Measurements from ENCODE around the gene TTYH3. TPM values are rescaled to one million over a fixed set of nuclear protein-coding genes. Genes with fewer than 3 reads are reported as not detected.

The TTYH3 gene
- total RNA-seq, 6 experiments from 2014 or later: 117 to 147 (median 123) TPM

- no peak overlapping the region for H3K4me3 Mint-ChIP-seq
- peaks cover 6% of the 10 kb centered on the region for H3K27me3 Mint-ChIP-seq (ENCODE audit: insufficient read depth)
- H3K4me1 Mint-ChIP-seq (ENCODE audit: low read depth): peaks cover 34% of the 10 kb centered on the region
These were observed 15.1 kb upstream of the TTYH3 start for GRCh38 chr7:2616387-2617324.

GRCh38 chr7:2617325-2617905 lies 14.4 kb upstream of the TTYH3 start:
- Mint-ChIP-seq H3K36me3 (ENCODE audit: low read depth) (no peaks in the 10 kb centered on the region), H3K4me1 (ENCODE audit: low read depth) (peaks cover 37% of the 10 kb centered on the region), H3K27ac (no peak overlapping the region), H3K9me3 (no peaks in the 10 kb centered on the region), H3K4me3 (no peak overlapping the region), H3K27me3 (ENCODE audit: insufficient read depth) (peaks cover 6% of the 10 kb centered on the region)
- no peak for DNase-seq
- TF ChIP-seq, protein P1, sequence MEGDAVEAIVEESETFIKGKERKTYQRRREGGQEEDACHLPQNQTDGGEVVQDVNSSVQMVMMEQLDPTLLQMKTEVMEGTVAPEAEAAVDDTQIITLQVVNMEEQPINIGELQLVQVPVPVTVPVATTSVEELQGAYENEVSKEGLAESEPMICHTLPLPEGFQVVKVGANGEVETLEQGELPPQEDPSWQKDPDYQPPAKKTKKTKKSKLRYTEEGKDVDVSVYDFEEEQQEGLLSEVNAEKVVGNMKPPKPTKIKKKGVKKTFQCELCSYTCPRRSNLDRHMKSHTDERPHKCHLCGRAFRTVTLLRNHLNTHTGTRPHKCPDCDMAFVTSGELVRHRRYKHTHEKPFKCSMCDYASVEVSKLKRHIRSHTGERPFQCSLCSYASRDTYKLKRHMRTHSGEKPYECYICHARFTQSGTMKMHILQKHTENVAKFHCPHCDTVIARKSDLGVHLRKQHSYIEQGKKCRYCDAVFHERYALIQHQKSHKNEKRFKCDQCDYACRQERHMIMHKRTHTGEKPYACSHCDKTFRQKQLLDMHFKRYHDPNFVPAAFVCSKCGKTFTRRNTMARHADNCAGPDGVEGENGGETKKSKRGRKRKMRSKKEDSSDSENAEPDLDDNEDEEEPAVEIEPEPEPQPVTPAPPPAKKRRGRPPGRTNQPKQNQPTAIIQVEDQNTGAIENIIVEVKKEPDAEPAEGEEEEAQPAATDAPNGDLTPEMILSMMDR (IDR thresholded peaks at IDR 0.05): no peak

More at GRCh38 chr7:2616387-2617324, 15.1 kb upstream of the TTYH3 start:
- Mint-ChIP-seq H3K36me3 (ENCODE audit: low read depth) (no peaks in the 10 kb centered on the region), H3K9me3 (no peaks in the 10 kb centered on the region), H3K27ac (no peak overlapping the region)
- DNase-seq: no peak
- TF ChIP-seq, protein P1 (IDR thresholded peaks at IDR 0.05): no peak

DNA sequence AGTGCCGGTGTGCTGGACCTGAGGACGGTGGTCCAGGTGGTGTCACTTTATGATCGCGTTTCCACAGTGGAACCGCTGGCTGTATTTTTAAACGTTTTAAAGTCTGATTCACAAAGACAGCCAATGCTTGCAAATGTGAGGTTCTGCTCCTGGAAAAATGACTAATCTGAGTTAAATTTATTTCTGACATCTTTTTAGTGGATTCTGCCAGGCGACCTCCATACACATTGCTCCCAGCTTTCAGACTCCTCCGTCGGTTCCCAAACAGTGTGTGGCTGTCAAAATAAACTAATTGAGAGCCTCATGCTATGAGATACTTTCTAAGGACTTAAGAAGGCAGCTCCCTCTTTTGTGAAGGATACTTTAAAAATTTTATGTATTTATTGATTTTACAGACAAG lies 12.7 kb upstream of the TTYH3 start:
- DNase-seq: peak; percentile 48
- Mint-ChIP-seq H3K4me1 (ENCODE audit: low read depth) (peaks cover 35% of the 10 kb centered on the region), H3K27me3 (ENCODE audit: insufficient read depth) (peaks cover 5% of the 10 kb centered on the region), H3K4me3 (peak overlapping the region; percentile 52; the same call in 1 of the 2 replicates), H3K27ac (peak overlapping the region; percentile 53), H3K9me3 (no peaks in the 10 kb centered on the region), H3K36me3 (ENCODE audit: low read depth) (no peaks in the 10 kb centered on the region)
- TF ChIP-seq, protein P1 (IDR thresholded peaks at IDR 0.05): no peak

DNA sequence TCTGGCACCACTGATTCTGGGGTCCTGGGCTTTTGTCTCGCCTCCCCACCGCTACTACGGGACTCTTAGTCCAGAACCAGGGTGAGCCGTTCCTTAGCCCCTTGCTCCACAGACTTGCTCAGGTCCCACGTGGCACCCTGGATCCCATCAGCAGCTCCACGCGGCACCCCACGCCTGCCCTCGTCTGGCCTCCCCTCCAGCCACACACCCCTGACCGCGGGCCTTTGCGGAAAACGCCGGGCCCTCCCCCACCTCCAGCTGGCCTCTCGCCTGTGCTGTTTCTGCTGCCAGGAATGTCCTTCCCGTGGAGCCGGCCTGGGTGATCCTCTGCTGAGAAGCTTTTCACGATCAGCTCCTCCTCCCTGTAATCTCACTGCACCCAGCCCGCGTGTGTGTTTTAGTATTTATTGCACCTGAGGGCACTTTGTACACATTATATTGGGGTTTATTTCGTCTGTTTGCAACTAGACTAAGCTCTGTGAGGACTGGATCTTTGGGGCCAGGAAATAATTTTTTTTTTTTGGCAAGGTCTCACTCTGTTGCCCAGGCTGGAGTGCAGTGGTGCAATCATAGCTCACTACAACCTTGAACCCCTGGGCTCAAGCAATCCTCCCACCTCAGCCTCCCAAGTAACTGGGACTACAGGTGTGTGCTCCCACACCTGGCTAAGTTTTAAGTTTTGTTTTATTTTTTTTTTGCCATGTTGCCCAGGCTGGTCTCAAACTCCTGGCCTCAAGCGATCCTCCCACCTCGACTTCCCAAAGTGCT lies 10.5 kb upstream of the TTYH3 start:
- TF ChIP-seq, protein P1 (IDR thresholded peaks at IDR 0.05): no peak
- no peaks in the 10 kb centered on the region for H3K9me3 Mint-ChIP-seq
- DNase-seq: peak; percentile 52
- H3K4me1 Mint-ChIP-seq (ENCODE audit: low read depth): peaks cover 35% of the 10 kb centered on the region
- H3K4me3 Mint-ChIP-seq: peak overlapping the region; percentile 22; the same call in 1 of the 2 replicates
- peaks cover 8% of the 10 kb centered on the region for H3K27me3 Mint-ChIP-seq (ENCODE audit: insufficient read depth)
- no peaks in the 10 kb centered on the region for H3K36me3 Mint-ChIP-seq (ENCODE audit: low read depth)
- H3K27ac Mint-ChIP-seq: peak overlapping the region; percentile 69

- H3K36me3 Mint-ChIP-seq (ENCODE audit: low read depth): no peaks in the 10 kb centered on the region
- peak overlapping the region; percentile 57; the same call in 1 of the 2 replicates for H3K27ac Mint-ChIP-seq
- TF ChIP-seq, protein P1 (IDR thresholded peaks at IDR 0.05): no peak
- H3K9me3 Mint-ChIP-seq: no peaks in the 10 kb centered on the region
- no peak for DNase-seq
- peaks cover 8% of the 10 kb centered on the region for H3K27me3 Mint-ChIP-seq (ENCODE audit: insufficient read depth)
- no peak overlapping the region for H3K4me3 Mint-ChIP-seq
- peaks cover 43% of the 10 kb centered on the region for H3K4me1 Mint-ChIP-seq (ENCODE audit: low read depth)
These were observed 9.7 kb upstream of the TTYH3 start for GRCh38 chr7:2621948-2622640.
